ENCODE results near the gene DHFR2. TPM values are rescaled to one million over a fixed set of nuclear protein-coding genes. Genes with fewer than 3 reads are reported as not detected.

DHFR2 gene
- total RNA-seq, 1 experiment from 2014 or later: 4.0 TPM

Other genes starting within 250 kb of the DHFR2 start
- 4.8 and 5.7 TPM in 2 replicates for gene PROS1, start 89.0 kb downstream of the DHFR2 start, total RNA-seq (2014; rRNA removed; shearing (Covaris generic))
- 9.6 and 10.0 TPM in 2 replicates for gene ARL13B, start 82.8 kb downstream of the DHFR2 start, total RNA-seq (2014; rRNA removed; shearing (Covaris generic))
- not detected in 2 replicates for gene STX19, start 34.3 kb downstream of the DHFR2 start, total RNA-seq (2014; rRNA removed; shearing (Covaris generic))
- gene NSUN3, start 145 bp upstream of the DHFR2 start, total RNA-seq (2014; rRNA removed; shearing (Covaris generic)): 9.7 and 13.3 TPM in 2 replicates

Data from HT1080 (cell line).